A673 (cell line): ENCODE data around the gene TIMM17B.

ENCODE experiments used
- CTCF ChIP-seq: fragments of 300-800, 200-600 bp; sonication (generic); conservative IDR thresholded peaks from 2 replicates; pipeline ENCODE4 v1.5.1; 2017; ENCODE audit warnings: low read depth, mild to moderate bottlenecking, antibody characterized with exemption, low read length, moderate library complexity, mixed read lengths
- EZH2 ChIP-seq: fragments of 200-600 bp; sonication (generic); IDR thresholded peaks from 2 replicates; pipeline ENCODE4 v1.6.1; 2017; ENCODE audit warnings: borderline replicate concordance, low read depth, mild to moderate bottlenecking, mixed read lengths, antibody characterized with exemption, low read length; ENCODE audit not compliant: poor library complexity, severe bottlenecking

- TF ChIP-seq CTCF (no peak), EZH2 (no peak)
These were observed 4.6 kb upstream of the TIMM17B start for GRCh38 chrX:48902135-48902534.
